NCI-H1436 (cell line): ENCODE results near the gene LY86.

Source experiments
- DNase-seq: peaks from one replicate; lab custom pipeline; 2025; lab: John Stamatoyannopoulos, UW

Gene LY86

GRCh38 chr6:6682225-6682624 lies 93.7 kb downstream of the LY86 start:
- no peak for DNase-seq

GRCh38 chr6:6683969-6684833 lies 95.7 kb downstream of the LY86 start:
- DNase-seq: no peak

- no peak for DNase-seq
Observed at GRCh38 chr6:6685249-6686040, 96.9 kb downstream of the LY86 start.

- no peak for DNase-seq
Observed at GRCh38 chr6:6686176-6686575, 97.7 kb downstream of the LY86 start.

GRCh38 chr6:6686748-6687601 lies 98.5 kb downstream of the LY86 start:
- DNase-seq: peak; percentile 98

GRCh38 chr6:6688283-6688682 lies 99.8 kb downstream of the LY86 start:
- DNase-seq: no peak

GRCh38 chr6:6688951-6689350 lies 100.4 kb downstream of the LY86 start:
- DNase-seq: no peak

GRCh38 chr6:6689400-6690143 lies 101.1 kb downstream of the LY86 start:
- DNase-seq: no peak

- no peak for DNase-seq
Observed at GRCh38 chr6:6690144-6690483, 101.6 kb downstream of the LY86 start.

- DNase-seq: no peak
Observed at GRCh38 chr6:6694368-6694780, 105.9 kb downstream of the LY86 start.

- no peak for DNase-seq
Observed at GRCh38 chr6:6694825-6695624, 106.5 kb downstream of the LY86 start.

GRCh38 chr6:6695625-6696276 lies 107.2 kb downstream of the LY86 start:
- no peak for DNase-seq

GRCh38 chr6:6696867-6697531 lies 108.5 kb downstream of the LY86 start:
- peak; percentile 43 for DNase-seq

- no peak for DNase-seq
Observed at GRCh38 chr6:6697620-6698019, 109.1 kb downstream of the LY86 start.

- DNase-seq: peak; percentile 77
Observed at GRCh38 chr6:6699741-6700367, 111.3 kb downstream of the LY86 start.

- DNase-seq: no peak
Observed at GRCh38 chr6:6700407-6701270, 112.1 kb downstream of the LY86 start.

GRCh38 chr6:6701864-6702263 lies 113.3 kb downstream of the LY86 start:
- no peak for DNase-seq

GRCh38 chr6:6703699-6704098 lies 115.2 kb downstream of the LY86 start:
- DNase-seq: no peak
